HG03558 (cell line): Measurements from ENCODE around the gene TAF8.

Experiments
- ATAC-seq: cut with Tn5 transposase; IDR thresholded peaks from one replicate; pipeline ENCODE4 v1.9.1; 2021; ENCODE audit warnings: moderate number of reproducible peaks; ENCODE audit not compliant: unreplicated experiment; ENCODE audit errors: extremely low read depth

Gene TAF8

DNA sequence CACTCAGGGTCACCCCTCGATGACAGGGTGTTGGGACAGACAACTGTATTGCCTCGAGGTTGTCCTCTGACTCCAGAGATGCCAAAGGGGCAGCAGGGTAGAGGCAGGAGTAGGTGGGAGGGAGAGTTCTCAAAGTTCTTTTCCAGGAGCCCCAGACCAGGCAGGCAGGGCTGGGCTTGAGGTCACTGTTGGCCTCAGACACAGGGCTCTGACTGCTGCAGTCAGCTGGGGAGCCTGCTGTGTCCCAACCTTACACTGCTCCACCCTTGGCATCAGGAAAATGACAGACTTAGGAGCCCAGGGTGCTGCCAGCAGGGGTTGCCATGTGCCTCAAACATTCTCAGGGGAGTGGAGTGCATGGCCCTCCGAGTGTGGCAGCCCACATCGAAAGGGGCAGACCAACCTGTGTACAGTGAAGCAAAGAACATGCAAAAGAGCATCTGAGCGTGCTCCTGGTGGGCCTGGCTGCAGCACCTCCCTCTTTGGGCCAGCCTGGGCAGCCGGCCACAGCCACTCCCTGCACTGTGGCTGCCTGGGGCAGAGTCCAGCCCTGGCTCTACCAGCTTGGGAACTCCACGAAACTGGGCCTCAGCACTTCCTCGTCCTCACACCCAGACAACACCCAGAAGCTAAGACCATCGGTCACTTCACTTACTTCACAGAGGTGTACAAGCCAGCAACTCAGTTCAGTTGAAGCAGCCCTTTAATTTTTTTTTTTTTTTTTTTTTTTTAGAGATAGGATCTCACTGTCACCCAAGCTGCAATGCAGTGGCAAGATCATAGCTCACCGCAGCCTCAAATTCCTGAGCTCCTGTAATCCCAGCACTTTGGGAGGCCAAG, 68.1 kb downstream of the TAF8 start:
- ATAC-seq, result no peak

DNA sequence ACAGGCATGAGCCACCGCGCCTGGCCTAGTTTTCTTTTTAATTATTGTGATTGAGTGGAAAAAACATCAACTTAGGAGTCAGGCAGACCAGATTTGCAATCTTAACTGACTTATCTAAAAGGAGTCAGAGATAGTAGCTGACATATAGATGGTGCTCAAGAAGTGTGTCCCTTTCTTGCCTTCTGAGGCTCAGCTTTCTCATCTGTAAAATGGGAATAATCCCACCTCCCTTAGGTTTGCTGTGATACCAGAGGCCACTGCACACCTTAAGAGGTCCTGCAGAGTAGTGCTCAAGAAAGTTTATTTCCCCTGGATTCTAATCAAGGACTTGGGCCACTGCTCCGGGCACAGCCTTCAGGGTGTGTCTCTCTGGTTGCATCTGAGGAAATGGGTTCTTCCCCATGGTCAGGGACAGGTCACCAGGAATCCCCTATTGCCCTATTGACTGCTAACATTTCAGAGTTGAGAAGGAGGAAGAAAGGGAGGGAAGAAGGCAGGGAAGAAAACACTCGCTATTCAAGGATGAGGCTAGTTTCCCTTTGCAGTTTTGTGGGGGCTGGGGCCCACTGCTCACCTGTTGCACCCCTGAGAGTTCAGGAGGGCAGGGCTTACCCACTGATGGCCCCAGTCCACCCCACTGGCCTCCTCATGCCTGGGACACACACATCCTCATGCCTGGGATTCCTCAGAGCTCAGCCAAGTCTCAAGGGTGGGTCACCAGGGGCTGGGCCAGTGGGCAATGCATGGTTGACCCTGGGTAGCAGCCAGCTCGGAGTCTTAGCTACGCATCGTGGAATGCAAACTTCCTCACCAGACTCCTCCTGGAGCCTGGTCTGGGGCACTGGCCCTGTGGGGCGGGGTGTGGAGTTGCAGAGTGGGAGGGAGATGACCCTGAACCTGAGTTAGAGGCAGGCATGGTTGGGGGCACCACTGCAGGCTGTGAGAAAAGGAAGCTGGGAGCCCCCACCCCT, 70.9 kb downstream of the TAF8 start:
- no peak for ATAC-seq

DNA sequence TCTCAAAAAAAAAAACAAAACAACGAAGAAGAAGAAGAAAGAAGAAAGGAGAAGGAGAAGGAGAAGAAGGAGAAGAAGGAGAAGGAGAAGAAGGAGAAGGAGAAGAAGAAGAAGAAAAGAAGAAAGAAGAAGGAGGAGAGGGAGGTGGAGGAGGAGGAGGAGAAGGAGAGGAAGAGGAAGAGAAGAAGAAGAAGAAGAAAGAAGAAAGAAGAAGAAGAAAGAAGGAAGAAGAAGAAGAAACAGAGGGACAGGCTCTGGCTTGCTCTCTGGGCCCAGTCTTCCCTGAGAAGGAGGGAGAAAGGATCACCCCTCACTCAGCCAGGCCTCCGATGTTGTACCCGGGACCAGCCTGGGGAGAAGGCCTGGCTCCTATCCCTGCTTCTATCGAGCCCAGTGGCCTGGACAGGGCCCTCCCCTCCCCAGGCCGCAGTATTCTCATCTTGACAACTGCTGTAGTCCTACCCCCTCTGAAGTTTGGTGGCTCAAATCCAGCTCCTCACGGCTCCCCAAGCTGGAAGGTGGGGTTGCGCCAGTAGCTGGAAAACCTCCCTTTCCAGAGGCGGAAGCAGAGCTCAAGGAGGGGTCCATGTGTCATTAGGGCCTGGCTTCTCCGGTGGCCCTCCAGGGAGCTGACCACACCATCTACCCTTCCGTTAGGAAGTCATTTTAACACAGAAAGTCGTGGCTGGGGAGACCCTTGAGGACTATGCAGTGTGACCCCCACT, 73.2 kb downstream of the TAF8 start:
- no peak for ATAC-seq

DNA sequence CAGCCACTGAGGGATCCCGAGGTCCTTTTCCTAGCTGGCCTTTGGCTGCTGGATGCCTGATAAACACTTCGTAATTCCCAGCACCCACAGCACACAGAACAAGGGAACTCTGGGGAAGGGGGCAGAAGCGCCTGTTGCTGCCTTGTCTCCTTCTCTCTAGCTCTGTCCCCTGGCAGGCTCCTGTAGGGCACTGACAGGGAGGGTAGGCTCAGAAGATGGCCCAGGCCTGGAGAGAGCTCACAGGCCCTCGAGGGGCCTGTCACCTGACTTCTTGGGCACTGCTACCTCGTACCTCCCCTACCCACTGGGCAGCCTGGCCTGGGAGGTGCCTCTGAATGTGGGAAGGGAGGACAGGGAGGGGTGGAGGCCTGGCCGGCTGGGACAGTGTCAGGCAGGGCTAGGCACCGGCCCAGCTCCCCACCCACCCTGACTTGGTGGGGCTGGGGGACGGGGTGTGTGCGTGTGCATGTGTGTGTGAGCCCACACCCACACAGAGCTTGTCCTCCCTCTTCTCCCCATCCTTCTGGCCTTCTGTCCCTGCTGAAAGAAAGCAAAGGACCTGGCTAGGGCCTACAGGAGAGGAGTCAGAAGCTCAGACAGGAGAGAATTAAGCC, 74.0 kb downstream of the TAF8 start:
- ATAC-seq, result no peak

DNA sequence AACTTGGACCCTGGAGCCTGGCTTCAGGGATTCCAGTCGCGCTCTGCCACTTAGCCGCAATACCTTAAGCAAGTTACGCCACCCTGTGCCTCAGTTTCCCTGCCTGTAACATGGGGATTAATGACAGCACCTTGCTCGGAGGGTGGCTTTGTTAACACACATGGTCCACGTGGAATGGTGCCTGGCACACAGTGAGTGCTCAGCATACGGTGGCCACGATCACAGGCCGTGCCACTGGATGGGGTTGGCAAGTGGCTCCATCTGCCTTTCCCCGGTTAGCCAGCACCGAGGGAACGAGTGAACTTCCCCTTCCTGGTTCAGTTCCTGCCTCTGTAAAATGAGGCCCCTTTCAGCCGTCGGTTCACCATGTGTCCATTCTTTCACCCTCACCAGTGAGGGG, 74.9 kb downstream of the TAF8 start:
- ATAC-seq, result no peak

DNA sequence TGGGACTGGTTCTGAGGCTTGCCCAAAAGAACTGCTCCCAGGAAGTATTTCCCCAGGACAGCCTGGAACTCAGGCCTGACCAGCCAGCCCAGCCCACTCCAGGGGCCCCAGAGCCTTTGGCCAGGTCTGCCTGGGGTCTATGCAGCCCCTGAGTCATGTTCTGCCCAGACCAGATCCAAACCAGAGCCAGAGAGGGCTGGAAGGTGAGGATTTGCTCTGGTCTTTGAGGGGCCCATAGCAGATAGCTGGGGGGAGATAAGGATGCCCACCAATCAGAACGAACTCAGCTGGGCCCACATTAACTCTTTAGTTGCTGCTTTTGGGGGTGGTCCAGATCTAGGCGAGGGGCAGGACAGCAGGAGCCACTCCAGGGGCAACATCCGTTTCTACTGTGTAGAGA, 75.3 kb downstream of the TAF8 start:
- no peak for ATAC-seq

DNA sequence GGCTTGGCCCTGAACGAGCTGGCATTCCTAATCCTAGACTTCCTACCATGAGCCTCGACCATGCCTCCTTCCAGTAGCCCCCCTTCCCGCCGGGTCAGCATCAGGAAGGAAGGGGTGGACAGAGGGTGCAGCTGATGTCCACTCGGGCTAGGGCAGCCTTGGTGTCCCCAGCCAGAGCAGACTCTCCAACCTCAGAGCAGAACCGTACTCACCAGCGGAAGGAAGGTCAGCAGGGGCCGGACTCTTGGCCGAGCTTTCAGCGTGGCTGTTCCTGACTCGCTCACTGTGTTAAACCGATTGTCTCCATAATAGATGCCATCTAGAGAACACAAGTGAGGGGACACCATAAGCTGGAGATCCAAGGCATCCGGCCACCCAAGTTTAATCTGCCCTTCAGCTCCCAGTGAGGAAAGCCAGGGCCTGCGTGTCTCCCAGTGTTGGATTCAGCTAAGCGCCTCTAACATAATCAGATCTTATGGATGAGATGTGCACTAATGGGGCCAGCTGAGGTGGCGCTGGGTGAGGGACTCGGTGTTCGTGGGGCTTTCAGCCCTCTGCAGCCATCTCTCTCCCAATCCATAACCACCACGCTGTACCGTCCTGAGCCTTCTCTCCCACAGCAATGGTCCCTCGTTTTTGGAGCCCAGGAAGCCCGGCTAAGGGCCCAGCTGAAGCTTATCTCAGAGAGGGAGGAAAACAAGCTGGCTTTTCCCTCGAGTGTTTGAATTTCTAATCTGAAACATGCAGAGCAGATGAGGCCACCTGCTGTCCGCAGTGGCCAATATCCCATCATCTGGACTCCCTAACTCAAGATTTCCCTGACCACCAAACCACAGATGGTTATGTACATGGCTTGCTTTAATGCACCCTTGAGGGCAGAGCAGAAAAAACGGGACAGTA, 78.4 kb downstream of the TAF8 start:
- no peak for ATAC-seq

DNA sequence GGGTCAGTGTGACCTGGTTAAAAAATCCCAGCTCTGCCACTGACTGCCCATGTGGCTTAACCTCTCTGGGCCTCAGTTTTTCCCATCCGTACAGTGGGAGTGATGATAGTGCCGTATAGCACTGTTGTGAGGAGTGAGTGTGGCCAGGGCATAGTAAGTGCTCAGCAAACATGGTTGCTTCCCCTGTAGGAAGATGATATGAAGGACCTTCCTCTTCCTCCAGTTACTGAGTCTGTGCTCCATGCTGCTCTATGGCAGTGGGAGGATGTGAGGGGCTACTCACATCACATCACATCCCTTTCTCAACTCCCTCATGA, 79.0 kb downstream of the TAF8 start:
- ATAC-seq, result no peak

DNA sequence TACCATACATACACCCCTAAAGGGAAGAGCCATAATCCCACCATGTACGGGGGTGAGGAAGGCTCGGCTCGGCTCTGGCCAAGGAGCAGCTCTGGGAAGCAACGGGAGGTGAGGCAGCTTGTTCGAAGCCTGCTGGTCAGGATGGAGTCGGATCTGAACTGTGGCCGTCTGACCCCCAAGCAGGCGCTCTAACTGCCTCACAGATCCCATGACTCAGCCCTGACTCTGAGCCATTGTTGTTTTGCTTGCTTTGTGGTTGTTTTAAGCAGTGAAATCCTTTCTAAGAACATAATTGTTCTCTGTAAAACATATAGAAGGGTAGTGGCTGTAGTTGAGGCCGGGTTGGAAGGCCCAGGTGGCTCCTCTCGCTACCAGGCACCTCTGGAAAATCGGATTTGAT, 81.2 kb downstream of the TAF8 start:
- ATAC-seq, result no peak

DNA sequence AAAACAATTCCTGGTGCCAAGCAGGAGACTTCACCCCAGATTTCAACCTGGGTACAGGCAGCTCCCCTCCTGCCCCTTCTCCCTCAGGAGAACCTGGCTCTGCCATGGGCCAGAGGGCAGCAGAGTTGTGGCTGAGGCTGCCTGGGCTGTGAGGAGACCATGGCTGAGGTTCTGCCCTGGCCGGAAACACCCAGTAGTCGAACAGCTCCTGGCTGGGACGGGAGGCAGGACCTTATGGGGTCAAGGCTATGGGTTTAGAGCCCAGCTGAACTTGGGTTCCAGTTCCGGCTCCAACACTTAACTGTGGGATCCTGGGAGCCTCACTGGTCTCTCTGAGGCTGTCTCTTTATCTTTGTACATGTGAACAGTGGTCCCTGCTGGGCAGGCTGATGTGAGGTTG, 83.6 kb downstream of the TAF8 start:
- ATAC-seq, result no peak

DNA sequence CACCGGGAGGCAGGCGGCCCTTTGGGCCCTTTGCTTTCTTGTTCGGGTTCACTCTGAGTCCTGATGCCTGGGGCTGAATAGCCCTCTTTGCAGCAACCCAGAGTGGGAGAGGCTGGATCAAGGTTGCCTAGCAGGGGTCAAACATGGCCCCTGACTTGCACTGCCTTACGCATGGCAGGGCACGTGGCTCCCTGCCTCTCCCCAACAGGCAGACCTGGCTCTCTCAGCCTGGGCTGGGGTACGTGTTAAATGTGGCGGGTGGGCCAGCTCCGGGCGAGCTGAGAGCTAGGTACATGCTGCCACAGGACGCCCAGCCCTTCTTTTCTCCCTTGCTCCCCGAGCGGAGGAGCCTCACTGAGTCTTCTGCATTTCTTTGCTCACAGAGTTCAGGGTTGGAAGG, 84.8 kb downstream of the TAF8 start:
- no peak for ATAC-seq

DNA sequence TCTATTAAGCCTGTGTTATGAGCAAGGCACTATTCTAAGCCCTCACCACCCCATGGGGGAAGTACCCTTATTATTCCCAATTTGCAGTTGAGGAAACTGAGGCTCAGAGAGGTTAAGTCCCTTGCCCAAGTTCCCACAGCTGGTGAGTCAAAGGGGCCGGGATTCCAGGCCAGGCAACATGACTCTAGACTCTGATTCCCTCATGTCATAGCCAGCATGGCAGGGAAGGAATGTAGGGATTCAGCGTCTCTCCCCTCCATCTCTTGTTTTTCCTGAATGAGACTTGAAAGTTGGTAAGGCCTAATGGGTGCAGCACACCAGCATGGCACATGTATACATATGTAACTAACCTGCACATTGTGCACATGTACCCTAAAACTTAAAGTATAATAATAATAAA, 85.4 kb downstream of the TAF8 start:
- no peak for ATAC-seq

DNA sequence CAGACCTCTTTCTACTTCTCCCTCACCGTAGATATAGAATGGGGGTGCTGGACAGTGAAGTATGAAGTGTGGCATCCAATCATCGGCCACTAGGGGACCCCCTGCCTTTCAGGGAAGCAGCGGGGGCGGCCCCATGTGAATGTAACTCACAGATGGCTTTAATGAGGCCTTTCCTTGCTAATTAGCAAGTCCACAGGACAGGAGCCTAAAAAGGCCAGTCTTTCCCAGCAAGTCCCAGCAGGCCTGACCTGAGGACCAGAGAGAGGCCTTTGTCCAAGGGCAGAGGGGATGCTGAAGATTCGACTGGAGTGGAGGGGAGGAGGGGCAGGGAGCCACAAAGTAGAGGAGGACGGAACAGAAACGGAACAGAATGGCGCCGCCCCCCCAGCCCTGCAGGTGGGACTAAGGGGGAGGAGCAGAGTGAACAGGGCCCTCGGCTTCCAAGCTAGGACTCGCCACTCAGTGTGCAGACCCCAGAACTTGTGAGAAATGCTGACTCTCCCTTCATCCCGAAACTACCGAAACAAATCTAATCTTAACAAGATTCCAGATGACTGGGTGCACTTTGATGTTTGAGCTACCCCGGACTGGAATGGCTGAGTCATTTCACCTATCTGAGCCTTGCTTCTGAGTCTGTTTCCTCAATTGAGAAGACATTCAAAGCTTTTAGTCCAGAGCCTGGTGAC, 86.3 kb downstream of the TAF8 start:
- no peak for ATAC-seq
